ENCODE measurements around the gene HNRNPM.
"Not testable (repeated sequence)": the region's sequence is repeated elsewhere in the genome, so short reads cannot be mapped to it uniquely, and the experiment has no call there.

HNRNPM gene, protein sequence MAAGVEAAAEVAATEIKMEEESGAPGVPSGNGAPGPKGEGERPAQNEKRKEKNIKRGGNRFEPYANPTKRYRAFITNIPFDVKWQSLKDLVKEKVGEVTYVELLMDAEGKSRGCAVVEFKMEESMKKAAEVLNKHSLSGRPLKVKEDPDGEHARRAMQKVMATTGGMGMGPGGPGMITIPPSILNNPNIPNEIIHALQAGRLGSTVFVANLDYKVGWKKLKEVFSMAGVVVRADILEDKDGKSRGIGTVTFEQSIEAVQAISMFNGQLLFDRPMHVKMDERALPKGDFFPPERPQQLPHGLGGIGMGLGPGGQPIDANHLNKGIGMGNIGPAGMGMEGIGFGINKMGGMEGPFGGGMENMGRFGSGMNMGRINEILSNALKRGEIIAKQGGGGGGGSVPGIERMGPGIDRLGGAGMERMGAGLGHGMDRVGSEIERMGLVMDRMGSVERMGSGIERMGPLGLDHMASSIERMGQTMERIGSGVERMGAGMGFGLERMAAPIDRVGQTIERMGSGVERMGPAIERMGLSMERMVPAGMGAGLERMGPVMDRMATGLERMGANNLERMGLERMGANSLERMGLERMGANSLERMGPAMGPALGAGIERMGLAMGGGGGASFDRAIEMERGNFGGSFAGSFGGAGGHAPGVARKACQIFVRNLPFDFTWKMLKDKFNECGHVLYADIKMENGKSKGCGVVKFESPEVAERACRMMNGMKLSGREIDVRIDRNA

GRCh38 chr19:8444677-8445487, at the start of gene HNRNPM:
TSS of gene HNRNPM (plus strand) at chr19:8444975. CDS start at chr19:8444999, 24 bp downstream.
- peak; percentile 97 for DNase-seq

- DNase-seq: no peak
Observed at GRCh38 chr19:8395621-8396082, 49.1 kb upstream of the HNRNPM start.

- DNase-seq: no peak
Observed at GRCh38 chr19:8396185-8396562, 48.6 kb upstream of the HNRNPM start.

GRCh38 chr19:8396563-8397203, 48.1 kb upstream of the HNRNPM start:
- no peak for DNase-seq

GRCh38 chr19:8397271-8397670, 47.5 kb upstream of the HNRNPM start:
- DNase-seq: no peak

- no peak for DNase-seq
Observed at GRCh38 chr19:8397746-8398310, 46.9 kb upstream of the HNRNPM start.

- no peak for DNase-seq
Observed at GRCh38 chr19:8398311-8398771, 46.4 kb upstream of the HNRNPM start.

DNA sequence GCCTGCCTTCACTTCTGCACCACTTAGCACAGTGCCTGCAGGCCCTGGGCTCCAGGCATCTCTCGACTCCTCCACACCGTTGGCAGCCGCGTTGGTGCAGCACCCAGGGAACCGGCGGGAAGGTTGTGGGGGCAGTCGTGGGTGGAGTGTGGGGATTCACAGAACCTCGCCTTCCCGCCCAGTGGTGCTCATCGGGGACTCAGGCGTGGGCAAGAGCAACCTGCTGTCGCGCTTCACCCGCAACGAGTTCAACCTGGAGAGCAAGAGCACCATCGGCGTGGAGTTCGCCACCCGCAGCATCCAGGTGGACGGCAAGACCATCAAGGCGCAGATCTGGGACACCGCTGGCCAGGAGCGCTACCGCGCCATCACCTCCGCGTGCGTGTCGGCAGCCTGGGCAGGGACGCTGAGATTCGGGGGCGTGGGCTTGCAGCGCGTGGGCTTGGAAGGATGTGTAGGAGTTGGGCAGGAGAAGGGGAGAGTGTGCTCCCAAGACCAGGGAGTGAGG, 45.0 kb upstream of the HNRNPM start:
- no peak for DNase-seq

GRCh38 chr19:8401981-8402411, 42.8 kb upstream of the HNRNPM start:
- no peak for DNase-seq

DNA sequence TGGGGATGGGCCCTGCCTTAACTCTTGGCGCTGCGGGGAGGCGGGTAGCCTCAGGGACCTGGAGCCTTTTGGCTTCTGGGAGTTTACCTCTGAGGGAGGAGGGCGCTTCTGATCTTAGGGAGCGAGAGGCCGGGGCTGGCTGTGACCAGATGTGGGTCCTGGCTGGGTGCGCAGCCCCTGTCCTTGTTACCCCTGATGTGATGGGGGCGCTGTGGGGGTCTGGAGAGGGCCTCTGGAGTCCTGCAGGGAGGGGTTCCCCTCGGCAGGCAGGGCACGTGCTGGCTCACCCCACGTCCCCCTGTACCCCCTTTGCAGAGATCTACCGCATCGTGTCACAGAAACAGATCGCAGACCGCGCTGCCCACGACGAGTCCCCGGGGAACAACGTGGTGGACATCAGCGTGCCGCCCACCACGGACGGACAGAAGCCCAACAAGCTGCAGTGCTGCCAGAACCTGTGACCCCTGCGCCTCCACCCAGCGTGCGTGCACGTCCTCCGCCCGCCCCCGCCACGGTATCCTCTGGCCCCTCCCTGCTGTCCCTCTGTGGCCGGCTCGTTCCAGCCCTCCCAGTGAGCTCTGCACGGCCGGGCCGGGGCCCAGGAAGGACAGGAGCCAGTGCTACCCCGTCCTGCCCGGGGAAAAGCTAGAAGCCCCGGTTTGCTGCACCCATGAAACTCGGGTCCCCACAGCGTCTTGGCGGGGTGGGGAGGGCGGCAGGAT, 41.5 kb upstream of the HNRNPM start:
- no peak for DNase-seq

- no peak for DNase-seq
Observed at GRCh38 chr19:8403820-8404109, 41.0 kb upstream of the HNRNPM start.

- no peak for DNase-seq
Observed at GRCh38 chr19:8404391-8405151, 40.2 kb upstream of the HNRNPM start.

- DNase-seq: not testable (repeated sequence)
Observed at GRCh38 chr19:8410718-8411117, 34.1 kb upstream of the HNRNPM start.

GRCh38 chr19:8412783-8413628, 31.8 kb upstream of the HNRNPM start, which contains the start of gene MARCHF2:
TSS of gene MARCHF2 (plus strand) at chr19:8413305. CDS start at chr19:8421841, 8,536 bp downstream.
- peak; percentile 91 for DNase-seq

- no peak for DNase-seq
Observed at GRCh38 chr19:8413629-8413995, 31.2 kb upstream of the HNRNPM start.

- no peak for DNase-seq
Observed at GRCh38 chr19:8416796-8417195, 28.0 kb upstream of the HNRNPM start.

DNA sequence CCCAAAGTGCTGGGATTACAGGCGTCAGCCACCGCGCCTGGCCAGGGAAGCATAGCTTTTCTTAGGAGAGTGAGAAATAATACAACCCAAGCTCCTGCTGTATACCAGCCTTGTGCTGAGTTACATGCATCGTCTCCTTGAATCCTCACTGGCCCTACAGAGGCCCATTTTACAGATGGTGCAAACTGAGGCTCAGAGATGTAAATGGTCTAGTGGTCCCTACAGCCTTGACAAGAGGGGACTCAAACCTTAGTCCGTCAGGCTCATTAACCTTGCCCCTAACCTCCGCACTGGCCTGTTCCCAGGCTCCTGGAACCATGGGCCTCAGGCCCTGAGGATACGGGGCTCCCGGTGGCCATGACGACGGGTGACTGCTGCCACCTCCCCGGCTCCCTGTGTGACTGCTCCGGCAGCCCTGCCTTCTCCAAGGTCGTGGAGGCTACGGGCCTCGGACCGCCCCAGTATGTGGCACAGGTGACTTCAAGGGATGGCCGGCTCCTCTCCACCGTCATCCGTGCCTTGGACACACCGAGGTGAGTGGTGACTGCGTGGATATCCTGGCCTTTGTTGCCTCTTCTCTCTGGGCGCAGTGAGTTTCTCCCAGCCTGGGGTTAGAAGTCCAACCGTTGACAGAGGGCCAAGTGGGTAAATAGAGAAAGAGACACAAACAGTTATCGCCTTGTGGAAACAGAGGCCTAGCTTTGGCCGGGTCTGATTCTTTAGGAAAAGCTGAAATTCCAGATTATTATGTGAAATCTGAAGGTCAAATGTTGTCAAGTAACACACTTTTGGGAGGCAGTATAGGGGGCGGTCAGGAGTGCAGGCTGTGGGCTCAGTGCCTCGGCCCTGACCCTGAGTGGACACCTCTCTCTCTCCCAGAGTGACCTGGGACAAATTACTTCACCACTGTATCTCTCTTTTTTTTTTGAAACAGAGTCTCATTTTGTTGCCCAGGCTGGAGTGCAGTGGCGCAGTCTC, 23.0 kb upstream of the HNRNPM start:
- DNase-seq: no peak

DNA sequence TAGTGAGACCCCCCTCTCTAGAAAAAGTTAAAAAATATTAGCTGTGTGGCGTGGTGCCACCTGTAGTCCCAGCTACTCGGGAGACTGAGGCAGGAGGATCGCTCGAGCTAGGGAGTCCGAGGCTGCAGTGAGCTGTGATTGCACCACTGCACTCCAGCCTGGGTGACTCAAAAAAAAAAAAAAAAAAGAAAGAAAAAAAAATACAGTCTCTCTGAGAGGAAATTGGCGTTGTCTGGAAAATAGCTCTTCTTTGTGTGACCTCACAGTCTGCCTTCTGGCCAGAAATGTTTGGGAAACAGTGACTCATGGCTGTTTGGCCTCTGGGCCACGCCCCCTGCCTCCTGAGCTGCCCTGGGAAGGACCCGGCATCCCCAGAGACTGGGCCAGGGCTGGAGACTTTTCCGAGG, 21.0 kb upstream of the HNRNPM start:
- no peak for DNase-seq

Data from NCI-H1092 (cell line).